ENCODE results near the gene SPOCD1.

DNA sequence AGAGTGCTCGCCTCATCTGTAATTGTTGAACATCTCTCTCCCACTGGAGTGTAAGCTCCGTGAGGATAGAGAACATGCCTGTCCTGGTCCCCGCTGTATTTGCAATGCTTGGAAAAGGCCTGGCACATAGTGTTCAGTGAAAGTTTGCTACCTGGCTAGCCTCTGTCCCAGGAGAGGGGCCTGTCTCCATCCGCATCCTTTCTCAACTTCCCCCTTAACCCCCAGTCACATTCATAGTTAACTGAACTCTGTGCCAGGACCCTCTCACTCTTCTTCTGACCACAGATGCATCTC, 15.2 kb downstream of the SPOCD1 start:
- TF ChIP-seq, protein P1, sequence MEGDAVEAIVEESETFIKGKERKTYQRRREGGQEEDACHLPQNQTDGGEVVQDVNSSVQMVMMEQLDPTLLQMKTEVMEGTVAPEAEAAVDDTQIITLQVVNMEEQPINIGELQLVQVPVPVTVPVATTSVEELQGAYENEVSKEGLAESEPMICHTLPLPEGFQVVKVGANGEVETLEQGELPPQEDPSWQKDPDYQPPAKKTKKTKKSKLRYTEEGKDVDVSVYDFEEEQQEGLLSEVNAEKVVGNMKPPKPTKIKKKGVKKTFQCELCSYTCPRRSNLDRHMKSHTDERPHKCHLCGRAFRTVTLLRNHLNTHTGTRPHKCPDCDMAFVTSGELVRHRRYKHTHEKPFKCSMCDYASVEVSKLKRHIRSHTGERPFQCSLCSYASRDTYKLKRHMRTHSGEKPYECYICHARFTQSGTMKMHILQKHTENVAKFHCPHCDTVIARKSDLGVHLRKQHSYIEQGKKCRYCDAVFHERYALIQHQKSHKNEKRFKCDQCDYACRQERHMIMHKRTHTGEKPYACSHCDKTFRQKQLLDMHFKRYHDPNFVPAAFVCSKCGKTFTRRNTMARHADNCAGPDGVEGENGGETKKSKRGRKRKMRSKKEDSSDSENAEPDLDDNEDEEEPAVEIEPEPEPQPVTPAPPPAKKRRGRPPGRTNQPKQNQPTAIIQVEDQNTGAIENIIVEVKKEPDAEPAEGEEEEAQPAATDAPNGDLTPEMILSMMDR (IDR thresholded peaks at IDR 0.05), result no peak
- TF ChIP-seq POLR2AphosphoS5 (IDR thresholded peaks at IDR 0.05), result no peak

Measured in prostate gland (tissue), 2 donors.